ENCODE data around the gene TBC1D8.
A peak's percentile ranks its signal among the peaks of the same experiment; 100 is the strongest.

Gene TBC1D8

GRCh38 chr2:100998235-100998573 is 153.0 kb downstream of the TBC1D8 start:
- peak; percentile 26 for DNase-seq (ENCODE audit: low read depth)

GRCh38 chr2:100997509-100998234 is 153.5 kb downstream of the TBC1D8 start:
- no peak for DNase-seq (ENCODE audit: low read depth)

GRCh38 chr2:100995309-100996075 is 155.7 kb downstream of the TBC1D8 start:
- DNase-seq (ENCODE audit: low read depth) = no peak

- DNase-seq (ENCODE audit: low read depth) = no peak
These were observed 157.9 kb downstream of the TBC1D8 start for GRCh38 chr2:100993294-100993693.

GRCh38 chr2:100992262-100992661 is 158.9 kb downstream of the TBC1D8 start:
- DNase-seq (ENCODE audit: low read depth) = no peak

- DNase-seq (ENCODE audit: low read depth) = no peak
These were observed 159.8 kb downstream of the TBC1D8 start for GRCh38 chr2:100991404-100991773.

- no peak for DNase-seq (ENCODE audit: low read depth)
These were observed 160.4 kb downstream of the TBC1D8 start for GRCh38 chr2:100990650-100991403.

GRCh38 chr2:100990166-100990565 is 161.0 kb downstream of the TBC1D8 start:
- DNase-seq (ENCODE audit: low read depth) = no peak

GRCh38 chr2:100989666-100990065 is 161.5 kb downstream of the TBC1D8 start:
- DNase-seq (ENCODE audit: low read depth) = no peak

- peak; percentile 42 for DNase-seq (ENCODE audit: low read depth)
These were observed 162.4 kb downstream of the TBC1D8 start for GRCh38 chr2:100988630-100989417.

GRCh38 chr2:100987974-100988373 is 163.2 kb downstream of the TBC1D8 start:
- DNase-seq (ENCODE audit: low read depth) = no peak

GRCh38 chr2:100987536-100987935 is 163.6 kb downstream of the TBC1D8 start:
- no peak for DNase-seq (ENCODE audit: low read depth)

- no peak for DNase-seq (ENCODE audit: low read depth)
These were observed 165.0 kb downstream of the TBC1D8 start for GRCh38 chr2:100986157-100986556.

GRCh38 chr2:100984892-100985307 is 166.3 kb downstream of the TBC1D8 start:
- DNase-seq (ENCODE audit: low read depth) = no peak

- DNase-seq (ENCODE audit: low read depth) = no peak
These were observed 167.4 kb downstream of the TBC1D8 start for GRCh38 chr2:100983684-100984310.

- no peak for DNase-seq (ENCODE audit: low read depth)
These were observed 168.0 kb downstream of the TBC1D8 start for GRCh38 chr2:100983201-100983600.

- no peak for DNase-seq (ENCODE audit: low read depth)
These were observed 168.7 kb downstream of the TBC1D8 start for GRCh38 chr2:100982431-100982861.

- DNase-seq (ENCODE audit: low read depth) = no peak
These were observed 170.2 kb downstream of the TBC1D8 start for GRCh38 chr2:100981011-100981410.

GRCh38 chr2:100980046-100980445 is 171.1 kb downstream of the TBC1D8 start:
- DNase-seq (ENCODE audit: low read depth) = no peak

GRCh38 chr2:100978582-100979191 is 172.5 kb downstream of the TBC1D8 start:
- no peak for DNase-seq (ENCODE audit: low read depth)

GRCh38 chr2:100977511-100977910 is 173.7 kb downstream of the TBC1D8 start:
- DNase-seq (ENCODE audit: low read depth) = no peak
